GM21367 (cell line): ENCODE measurements around the gene PSMC5.
"Not testable (repeated sequence)": the region's sequence is repeated elsewhere in the genome, so short reads cannot be mapped to it uniquely, and the experiment has no call there.

ENCODE experiments used
- ATAC-seq: cut with Tn5 transposase; IDR thresholded peaks from one replicate; pipeline ENCODE4 v1.9.1; 2021; ENCODE audit not compliant: unreplicated experiment

Gene PSMC5

GRCh38 chr17:63838631-63839171 is 11.5 kb downstream of the PSMC5 start:
- ATAC-seq: no peak

- no peak for ATAC-seq
These were observed 13.5 kb downstream of the PSMC5 start for GRCh38 chr17:63840591-63841349.

GRCh38 chr17:63841350-63842172 is 14.3 kb downstream of the PSMC5 start:
- no peak for ATAC-seq

- ATAC-seq: peak; percentile 12
These were observed 14.9 kb downstream of the PSMC5 start for GRCh38 chr17:63842173-63842539.

- peak; percentile 71 for ATAC-seq
These were observed 15.5 kb downstream of the PSMC5 start, which contains the start of gene SMARCD2 for GRCh38 chr17:63842540-63843386. SMARCD2 (minus strand) TSS chr17:63842685; CDS start chr17:63842674, 11 bp downstream.

- not testable (repeated sequence) for ATAC-seq
These were observed 16.2 kb downstream of the PSMC5 start for GRCh38 chr17:63843387-63843888.

- no peak for ATAC-seq
These were observed 16.9 kb downstream of the PSMC5 start for GRCh38 chr17:63843910-63844677.

- no peak for ATAC-seq
These were observed 18.3 kb downstream of the PSMC5 start for GRCh38 chr17:63845509-63845908.

GRCh38 chr17:63847525-63848249 is 20.5 kb downstream of the PSMC5 start:
- no peak for ATAC-seq

- ATAC-seq: peak; percentile 72
These were observed 21.8 kb downstream of the PSMC5 start for GRCh38 chr17:63848834-63849689.

GRCh38 chr17:63850401-63850800 is 23.2 kb downstream of the PSMC5 start:
- ATAC-seq: no peak

GRCh38 chr17:63853260-63853659 is 26.0 kb downstream of the PSMC5 start:
- no peak for ATAC-seq

GRCh38 chr17:63854709-63855108 is 27.5 kb downstream of the PSMC5 start:
- no peak for ATAC-seq

GRCh38 chr17:63855185-63855584 is 28.0 kb downstream of the PSMC5 start:
- ATAC-seq: no peak

GRCh38 chr17:63856425-63856824 is 29.2 kb downstream of the PSMC5 start:
- not testable (repeated sequence) for ATAC-seq

- ATAC-seq: no peak
These were observed 32.0 kb downstream of the PSMC5 start for GRCh38 chr17:63859257-63859656.

GRCh38 chr17:63866625-63867024 is 39.4 kb downstream of the PSMC5 start:
- not testable (repeated sequence) for ATAC-seq
